Measurements from ENCODE around the gene ARL6IP6. TPM values are rescaled to one million over a fixed set of nuclear protein-coding genes. Genes with fewer than 3 reads are reported as not detected.

ARL6IP6 gene
- total and polyA plus RNA-seq, 2 of the 13 experiments (the other 11 are each of a cell fraction or from before 2014, with no cell fraction given) = 45.0 to 65.9 TPM

- TF ChIP-seq, protein P1, sequence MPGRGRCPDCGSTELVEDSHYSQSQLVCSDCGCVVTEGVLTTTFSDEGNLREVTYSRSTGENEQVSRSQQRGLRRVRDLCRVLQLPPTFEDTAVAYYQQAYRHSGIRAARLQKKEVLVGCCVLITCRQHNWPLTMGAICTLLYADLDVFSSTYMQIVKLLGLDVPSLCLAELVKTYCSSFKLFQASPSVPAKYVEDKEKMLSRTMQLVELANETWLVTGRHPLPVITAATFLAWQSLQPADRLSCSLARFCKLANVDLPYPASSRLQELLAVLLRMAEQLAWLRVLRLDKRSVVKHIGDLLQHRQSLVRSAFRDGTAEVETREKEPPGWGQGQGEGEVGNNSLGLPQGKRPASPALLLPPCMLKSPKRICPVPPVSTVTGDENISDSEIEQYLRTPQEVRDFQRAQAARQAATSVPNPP (CRISPR knock-in tag; IDR thresholded peaks at IDR 0.05) = 0 out of 2 replicates have a peak, but pooled peaks have one; percentile 22
- TF ChIP-seq ZNF564 (CRISPR knock-in tag; IDR thresholded peaks at IDR 0.05) (0 out of 2 replicates have a peak, but pooled peaks have one; percentile 12), ZFP36L1 (CRISPR knock-in tag; IDR thresholded peaks at IDR 0.05) (peak; percentile 18; the same call in 1 of the 2 replicates), RBM22 (optimal IDR thresholded peaks at IDR 0.05; ENCODE audit: low read length) (peak; percentile 19), ZNF224 (CRISPR knock-in tag; IDR thresholded peaks at IDR 0.05) (0 out of 2 replicates have a peak, but pooled peaks have one; percentile 5), ZNF354B (CRISPR knock-in tag; IDR thresholded peaks at IDR 0.05) (0 out of 2 replicates have a peak, but pooled peaks have one; percentile 12), ZNF670 (CRISPR knock-in tag; IDR thresholded peaks at IDR 0.05; ENCODE audit: borderline replicate concordance) (no peak), ZNF274 (CRISPR knock-in tag; IDR thresholded peaks at IDR 0.05) (peak; percentile 13; the same call in 1 of the 2 replicates), MYPOP (CRISPR knock-in tag; IDR thresholded peaks at IDR 0.05) (peak; percentile 14; the same call in 1 of the 2 replicates), ZNF800 (CRISPR knock-in tag; IDR thresholded peaks at IDR 0.05) (0 out of 2 replicates have a peak, but pooled peaks have one; percentile 38), SNAPC2 (CRISPR knock-in tag; IDR thresholded peaks at IDR 0.05) (0 out of 2 replicates have a peak, but pooled peaks have one; percentile 14), NR2C2 (CRISPR knock-in tag; IDR thresholded peaks at IDR 0.05; ENCODE audit: borderline replicate concordance) (no peak), SNAPC4 (CRISPR knock-in tag; IDR thresholded peaks at IDR 0.05) (peak; percentile 88), HHEX (CRISPR knock-in tag; IDR thresholded peaks at IDR 0.05) (no peak)
- TF ChIP-seq, protein P2, sequence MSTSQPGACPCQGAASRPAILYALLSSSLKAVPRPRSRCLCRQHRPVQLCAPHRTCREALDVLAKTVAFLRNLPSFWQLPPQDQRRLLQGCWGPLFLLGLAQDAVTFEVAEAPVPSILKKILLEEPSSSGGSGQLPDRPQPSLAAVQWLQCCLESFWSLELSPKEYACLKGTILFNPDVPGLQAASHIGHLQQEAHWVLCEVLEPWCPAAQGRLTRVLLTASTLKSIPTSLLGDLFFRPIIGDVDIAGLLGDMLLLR (CRISPR knock-in tag; IDR thresholded peaks at IDR 0.05) = no peak
- TF ChIP-seq, protein P3, sequence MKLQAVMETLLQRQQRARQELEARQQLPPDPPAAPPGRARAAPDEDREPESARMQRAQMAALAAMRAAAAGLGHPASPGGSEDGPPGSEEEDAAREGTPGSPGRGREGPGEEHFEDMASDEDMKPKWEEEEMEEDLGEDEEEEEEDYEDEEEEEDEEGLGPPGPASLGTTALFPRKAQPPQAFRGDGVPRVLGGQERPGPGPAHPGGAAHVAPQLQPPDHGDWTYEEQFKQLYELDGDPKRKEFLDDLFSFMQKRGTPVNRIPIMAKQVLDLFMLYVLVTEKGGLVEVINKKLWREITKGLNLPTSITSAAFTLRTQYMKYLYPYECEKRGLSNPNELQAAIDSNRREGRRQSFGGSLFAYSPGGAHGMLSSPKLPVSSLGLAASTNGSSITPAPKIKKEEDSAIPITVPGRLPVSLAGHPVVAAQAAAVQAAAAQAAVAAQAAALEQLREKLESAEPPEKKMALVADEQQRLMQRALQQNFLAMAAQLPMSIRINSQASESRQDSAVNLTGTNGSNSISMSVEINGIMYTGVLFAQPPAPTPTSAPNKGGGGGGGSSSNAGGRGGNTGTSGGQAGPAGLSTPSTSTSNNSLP (IDR thresholded peaks at IDR 0.05; ENCODE audit: low read depth, low read length) = no peak
Measured at GRCh38 chr2:152718909-152719645, 657 bp downstream of the ARL6IP6 start (continued).
